Endothelial cell of umbilical vein (primary cell): ENCODE data around the gene OR52B6. TPM values are rescaled to one million over a fixed set of nuclear protein-coding genes. Genes with fewer than 3 reads are reported as not detected.

Source experiments
- BruUV-seq: library from RNA; stranded (reverse); fragments of 400-500 nt; replicated peaks from 2 replicates; lab custom pipeline; 2021; lab: Mats Ljungman, UMichigan
- CTCF ChIA-PET: fragments of 300-600, 350-600 bp; sonication (Branson Sonifier 250); formaldehyde crosslinking; loops from one replicate; lab custom pipeline; 2021; ENCODE audit warnings: antibody characterized with exemption, inconsistent platforms; lab: Charles Lee
- POLR2A ChIA-PET: fragments of 300-600, 350-600 bp; sonication (Branson Sonifier 250); formaldehyde crosslinking; loops from one replicate; lab custom pipeline; 2021; ENCODE audit warnings: antibody characterized with exemption, inconsistent platforms; lab: Charles Lee
- DNase-seq: peaks from one replicate; pipeline ENCODE4 v3.0.0-alpha.2; 2011; ENCODE audit warnings: low read depth, low spot score
- FAIRE-seq: peaks from 2 replicates; lab custom pipeline; 2011; peaks lifted over from hg19 to GRCh38; lab: Jason Lieb, UNC
- H2AFZ ChIP-seq: 2 replicates; pipeline ENCODE4 v1.6.0; 2012; ENCODE audit warnings: low read depth, low read length, control low read depth, inconsistent platforms
- H3K27ac ChIP-seq: 2 replicates; pipeline ENCODE4 v1.5.1; 2011; ENCODE audit warnings: low read depth, mild to moderate bottlenecking, control low read depth, low read length, moderate library complexity; ENCODE audit not compliant: insufficient read depth
- H3K27me3 ChIP-seq, 2 experiments: 2 replicates each; pipeline versions ENCODE4 v1.6.0 to v1.6.1; 2011; ENCODE audit warnings: low read length in 2 of 2, mixed read lengths in 1 of 2; ENCODE audit not compliant: control insufficient read depth in 2 of 2, insufficient read depth in 2 of 2
- H3K36me3 ChIP-seq, 2 experiments: 2 replicates in 1 of 2; 3 replicates in 1 of 2; pipeline ENCODE4 v1.5.1; 2011; ENCODE audit warnings: low read length in 2 of 2, mild to moderate bottlenecking in 1 of 2, moderate library complexity in 1 of 2; ENCODE audit not compliant: control insufficient read depth in 2 of 2, insufficient read depth in 2 of 2; ENCODE audit errors: extremely low read depth in 1 of 2
- H3K4me1 ChIP-seq: 3 replicates; pipeline ENCODE4 v1.5.1; 2011; ENCODE audit warnings: mild to moderate bottlenecking, low read length; ENCODE audit not compliant: control insufficient read depth, insufficient read depth; ENCODE audit errors: extremely low read depth
- H3K4me2 ChIP-seq: 2 replicates; pipeline ENCODE4 v1.6.1; 2011; ENCODE audit warnings: low read length, control low read depth, mixed read lengths; ENCODE audit not compliant: insufficient read depth
- H3K4me3 ChIP-seq, 3 experiments: fragments of 200-600 bp in 1 of 3; sonication (generic), shearing (Covaris generic) in 1 of 3; replicated peaks in 1 of 3; 2 replicates each; pipeline ENCODE4 v1.5.1; 2011 to 2016; ENCODE audit warnings: control low read depth in 3 of 3, low read length in 3 of 3, mild to moderate bottlenecking in 2 of 3, inconsistent platforms in 1 of 3, low read depth in 1 of 3, moderate library complexity in 1 of 3; ENCODE audit not compliant: insufficient read depth in 1 of 3
- H3K79me2 ChIP-seq: 2 replicates; pipeline ENCODE4 v1.6.0; 2012; ENCODE audit warnings: low read length, inconsistent platforms; ENCODE audit not compliant: control insufficient read depth, insufficient read depth
- H3K9ac ChIP-seq: replicated peaks from 2 replicates; pipeline ENCODE3; 2011; ENCODE audit warnings: low read length, control low read depth; ENCODE audit not compliant: insufficient read depth; ENCODE audit errors: extremely low read depth
- H3K9me1 ChIP-seq: replicated peaks from 3 replicates; pipeline ENCODE4 v1.6.0; 2011; ENCODE audit warnings: mild to moderate bottlenecking, low read length; ENCODE audit not compliant: control insufficient read depth, insufficient read depth; ENCODE audit errors: extremely low read depth
- H3K9me3 ChIP-seq: replicated peaks from 2 replicates; pipeline ENCODE4 v1.5.1; 2012; ENCODE audit warnings: low read length, inconsistent platforms; ENCODE audit not compliant: control insufficient read depth, insufficient read depth
- H4K20me1 ChIP-seq: replicated peaks from 2 replicates; pipeline ENCODE3; 2011; ENCODE audit warnings: mild to moderate bottlenecking, low read length; ENCODE audit not compliant: control insufficient read depth, insufficient read depth; ENCODE audit errors: extremely low read depth
- CTCF ChIP-seq, 2 donors: IDR thresholded peaks; 1 replicate in 1 of 2; 2 replicates in 1 of 2; pipeline ENCODE4 v1.5.1; 2011; ENCODE audit warnings: low read length in 2 of 2, mild to moderate bottlenecking in 2 of 2, moderate library complexity in 2 of 2, control low read depth in 1 of 2, inconsistent platforms in 1 of 2, low read depth in 1 of 2; ENCODE audit not compliant: insufficient read depth in 1 of 2; ENCODE audit errors: extremely low read depth in 1 of 2
- EZH2 ChIP-seq: IDR thresholded peaks from 2 replicates; pipeline ENCODE4 v1.6.1; 2012; ENCODE audit warnings: borderline replicate concordance, low read depth, mild to moderate bottlenecking, moderate library complexity, low read length, inconsistent platforms; ENCODE audit not compliant: severe bottlenecking
- FOS ChIP-seq: IDR thresholded peaks from 2 replicates; pipeline ENCODE4 v1.6.1; 2011; ENCODE audit warnings: mild to moderate bottlenecking, low read length, moderate library complexity, borderline replicate concordance; ENCODE audit not compliant: insufficient read depth
- GATA2 ChIP-seq: IDR thresholded peaks from 2 replicates; pipeline ENCODE4 v1.7.0; 2011; ENCODE audit warnings: low read depth, mild to moderate bottlenecking, moderate library complexity, mixed read lengths, low read length; ENCODE audit not compliant: insufficient read length, insufficient read depth
- JUN ChIP-seq: IDR thresholded peaks from 2 replicates; pipeline ENCODE4 v1.6.1; 2011; ENCODE audit warnings: borderline replicate concordance, low read depth; ENCODE audit not compliant: insufficient read length, insufficient read depth
- MAX ChIP-seq: IDR thresholded peaks from 2 replicates; pipeline ENCODE4 v1.6.1; 2011; ENCODE audit not compliant: insufficient read depth, insufficient read length
- MYC ChIP-seq: IDR thresholded peaks from one replicate; pipeline ENCODE4 v1.6.1; 2011; ENCODE audit warnings: mild to moderate bottlenecking, low read depth, low read length
- POLR2A ChIP-seq: IDR thresholded peaks from 2 replicates; pipeline ENCODE4 v1.6.1; 2012; ENCODE audit warnings: low read depth, mild to moderate bottlenecking, control low read depth, low read length
- POLR2AphosphoS5 ChIP-seq: IDR thresholded peaks from 2 replicates; pipeline ENCODE4 v1.6.1; 2012; ENCODE audit warnings: low read depth, mild to moderate bottlenecking, control low read depth, low read length, moderate library complexity; ENCODE audit not compliant: insufficient read depth
- dilution Hi-C: fragments of 300-500 bp; cut with MboI; formaldehyde crosslinking; loops from one replicate; pipeline ENCODE4 v1.15.0; 2019; ENCODE audit warnings: low sequenced_read_pairs; ENCODE audit not compliant: extremely low pct_ligation_motif_present
- intact Hi-C: fragments of 100-400 bp; cut with micrococcal nuclease; formaldehyde crosslinking; loops from one replicate; pipeline ENCODE4 v1.10.0; 2022
- polyA plus RNA-seq, 4 experiments: library from polyadenylated mRNA; depleted of rRNA in 3 of 4; stranded (reverse) in 3 of 4; unstranded in 1 of 4; fragments of >200 nt; gene quantifications; 2 replicates each; pipeline versions ENCODE4 v1.2.1 to v1.2.3, GENCODE V29; 2011 to 2012; ENCODE audit warnings: missing spikeins in 1 of 4
- total RNA-seq: library from RNA; stranded (reverse); gene quantifications from 2 replicates; pipeline ENCODE4 v1.2.3, GENCODE V29; 2021

Gene OR52B6
- total and polyA plus RNA-seq, 2 donors (not counting 3 experiments of a cell fraction or from before 2014, with no cell fraction given), result not detected

DNA sequence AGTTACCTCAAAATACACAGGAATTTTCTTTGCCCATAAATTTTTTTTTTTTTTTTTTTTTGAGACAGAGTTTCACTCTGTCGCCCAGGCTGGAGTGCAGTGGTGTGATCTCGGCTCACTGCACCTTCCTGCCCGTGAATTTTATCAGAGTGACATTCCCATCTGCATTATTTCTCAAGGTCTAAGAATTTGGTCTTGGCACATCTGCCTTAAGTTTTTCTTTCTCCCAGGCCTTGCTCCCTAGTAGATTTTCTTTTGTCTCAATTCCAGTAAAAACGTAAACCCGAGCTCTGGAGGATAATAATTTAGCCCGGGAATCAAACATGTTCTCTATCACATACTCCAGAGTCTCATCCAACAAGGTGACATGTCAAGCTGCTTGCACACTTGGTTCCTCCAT, 28.1 kb downstream of the OR52B6 start:
- Histone ChIP-seq H3K4me2 (no peak overlapping the region), H4K20me1 (no peaks in the 10 kb centered on the region), H3K79me2 (no peaks in the 10 kb centered on the region), H3K27ac (no peak overlapping the region), H3K4me3 (no peak overlapping the region), H2AFZ (no peak overlapping the region), H3K4me1 (no peaks in the 10 kb centered on the region), H3K9me3 (no peaks in the 10 kb centered on the region), H3K9me1 (no peaks in the 10 kb centered on the region), H3K36me3 (no peaks in the 10 kb centered on the region), H3K27me3 (no peaks in the 10 kb centered on the region), H3K9ac (no peak overlapping the region)
- BruUV-seq, result no TSS peak
- ChIA-PET POLR2A (no interaction called here), CTCF (no interaction called here)
- dilution Hi-C loops, result no loop called here
- FAIRE-seq (no peak), DNase-seq (no peak)
- intact Hi-C loops, result no loop called here
- TF ChIP-seq POLR2AphosphoS5 (no peak), MYC (no peak), CTCF (IDR thresholded peaks at IDR 0.05; ENCODE audit: extremely low read depth in 1 of 2, insufficient read depth in 1 of 2, low read depth in 1 of 2, low read length in 2 of 2) (no peak), FOS (no peak), MAX (no peak), POLR2A (no peak), EZH2 (no peak), GATA2 (no peak), JUN (no peak)
